ENCODE data around the gene ACADM.
"Not testable (repeated sequence)": the region's sequence is repeated elsewhere in the genome, so short reads cannot be mapped to it uniquely, and the experiment has no call there.

- TF ChIP-seq CTCF, POLR2A (IDR thresholded peaks at IDR 0.05): not testable (repeated sequence)
Observed at GRCh38 chr1:75780183-75780582, 55.7 kb downstream of the ACADM start.

All from stomach (tissue), 4 donors.